Measurements from ENCODE around the gene LPP.

The LPP gene

DNA sequence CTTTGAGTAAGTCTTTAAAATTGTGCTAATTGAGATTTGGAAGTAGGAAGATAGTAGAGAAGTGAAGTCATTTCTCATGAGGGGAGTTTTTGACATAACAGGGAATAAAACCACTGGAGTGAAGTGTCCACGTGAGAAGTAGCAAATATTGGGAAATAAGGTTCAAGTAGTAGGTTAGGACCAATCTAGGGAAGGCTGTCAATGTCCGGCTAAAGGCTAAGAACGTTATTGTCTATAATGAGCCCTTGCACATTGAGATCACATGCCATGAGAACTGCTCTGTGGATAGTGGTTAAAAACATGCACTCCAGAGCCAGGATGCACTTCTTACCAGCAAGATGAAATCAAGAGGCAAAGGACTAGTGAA, 557.9 kb downstream of the LPP start:
- no peaks in the 10 kb centered on the region for H3K27me3 ChIP-seq (replicated peaks)
- H3K4me3 ChIP-seq (ENCODE audit: low read depth, low read length), result no peak overlapping the region
- TF ChIP-seq, protein P1, sequence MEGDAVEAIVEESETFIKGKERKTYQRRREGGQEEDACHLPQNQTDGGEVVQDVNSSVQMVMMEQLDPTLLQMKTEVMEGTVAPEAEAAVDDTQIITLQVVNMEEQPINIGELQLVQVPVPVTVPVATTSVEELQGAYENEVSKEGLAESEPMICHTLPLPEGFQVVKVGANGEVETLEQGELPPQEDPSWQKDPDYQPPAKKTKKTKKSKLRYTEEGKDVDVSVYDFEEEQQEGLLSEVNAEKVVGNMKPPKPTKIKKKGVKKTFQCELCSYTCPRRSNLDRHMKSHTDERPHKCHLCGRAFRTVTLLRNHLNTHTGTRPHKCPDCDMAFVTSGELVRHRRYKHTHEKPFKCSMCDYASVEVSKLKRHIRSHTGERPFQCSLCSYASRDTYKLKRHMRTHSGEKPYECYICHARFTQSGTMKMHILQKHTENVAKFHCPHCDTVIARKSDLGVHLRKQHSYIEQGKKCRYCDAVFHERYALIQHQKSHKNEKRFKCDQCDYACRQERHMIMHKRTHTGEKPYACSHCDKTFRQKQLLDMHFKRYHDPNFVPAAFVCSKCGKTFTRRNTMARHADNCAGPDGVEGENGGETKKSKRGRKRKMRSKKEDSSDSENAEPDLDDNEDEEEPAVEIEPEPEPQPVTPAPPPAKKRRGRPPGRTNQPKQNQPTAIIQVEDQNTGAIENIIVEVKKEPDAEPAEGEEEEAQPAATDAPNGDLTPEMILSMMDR (IDR thresholded peaks at IDR 0.05; ENCODE audit: low read depth, low read length, missing control alignments), result no peak
- in situ Hi-C loops (cut with HindIII; ENCODE audit: low pct_ligation_motif_present, low sequenced_read_pairs), result no loop called here
- H3K27ac ChIP-seq, result peak overlapping the region; percentile 83
- peak; percentile 8 for DNase-seq
- H3K36me3 ChIP-seq (replicated peaks), result no peaks in the 10 kb centered on the region

- no peak overlapping the region for H3K4me3 ChIP-seq (ENCODE audit: low read depth, low read length)
- TF ChIP-seq, protein P1 (IDR thresholded peaks at IDR 0.05; ENCODE audit: low read depth, low read length, missing control alignments), result no peak
- H3K27me3 ChIP-seq (replicated peaks), result no peaks in the 10 kb centered on the region
- peak; percentile 71 for DNase-seq
- H3K27ac ChIP-seq, result peak overlapping the region; percentile 83
- in situ Hi-C loops (cut with HindIII; ENCODE audit: low pct_ligation_motif_present, low sequenced_read_pairs), result no loop called here
- no peaks in the 10 kb centered on the region for H3K36me3 ChIP-seq (replicated peaks)
Observed at GRCh38 chr3:188712248-188712924, 558.4 kb downstream of the LPP start.

DNA sequence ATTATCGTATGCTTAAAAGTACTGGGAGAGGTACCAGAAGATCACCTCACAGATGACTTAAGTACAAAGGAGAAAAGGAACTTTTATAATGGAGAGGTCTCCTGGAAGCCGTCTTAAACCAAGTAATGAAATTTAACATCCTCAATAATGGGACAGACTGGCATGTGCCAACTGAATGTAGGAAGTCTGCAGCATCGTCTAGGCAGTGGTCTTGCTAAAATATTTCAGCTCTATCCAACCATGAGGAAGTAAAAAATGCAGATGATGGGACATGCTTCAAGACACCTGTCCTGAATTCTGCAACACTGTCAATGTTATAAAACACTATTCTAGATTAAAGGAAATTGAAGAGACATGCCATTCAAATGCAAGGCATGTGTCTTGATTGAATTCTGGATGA, 559.0 kb downstream of the LPP start:
- in situ Hi-C loops (cut with HindIII; ENCODE audit: low pct_ligation_motif_present, low sequenced_read_pairs), result no loop called here
- no peak for DNase-seq
- TF ChIP-seq, protein P1 (IDR thresholded peaks at IDR 0.05; ENCODE audit: low read depth, low read length, missing control alignments), result no peak
- Histone ChIP-seq H3K36me3 (replicated peaks) (no peaks in the 10 kb centered on the region), H3K4me3 (ENCODE audit: low read depth, low read length) (no peak overlapping the region), H3K27me3 (replicated peaks) (no peaks in the 10 kb centered on the region), H3K27ac (peak overlapping the region; percentile 25)

DNA sequence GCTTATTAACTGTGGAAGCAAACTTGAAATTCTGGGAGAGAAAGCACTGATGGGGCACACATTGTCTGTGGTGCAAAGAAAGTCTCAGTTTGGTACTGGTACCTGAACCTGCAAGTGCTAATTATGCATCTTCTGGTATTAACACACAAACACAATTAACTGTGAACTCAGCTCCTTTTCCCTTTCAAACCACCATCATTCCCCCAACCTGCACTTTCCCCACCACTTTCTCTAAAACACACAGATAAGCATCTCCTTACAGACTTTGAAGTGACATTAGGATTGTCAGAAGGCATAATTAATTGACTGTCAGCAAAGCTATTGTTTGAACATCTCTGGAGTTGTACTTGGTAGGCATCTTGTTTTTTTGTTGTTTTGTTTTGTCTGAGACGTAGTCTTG, 565.6 kb downstream of the LPP start:
- no peak for DNase-seq
- TF ChIP-seq, protein P1 (IDR thresholded peaks at IDR 0.05; ENCODE audit: low read depth, low read length, missing control alignments), result no peak
- in situ Hi-C loops (cut with HindIII; ENCODE audit: low pct_ligation_motif_present, low sequenced_read_pairs), result no loop called here
- no peaks in the 10 kb centered on the region for H3K27me3 ChIP-seq (replicated peaks)
- no peaks in the 10 kb centered on the region for H3K36me3 ChIP-seq (replicated peaks)
- no peak overlapping the region for H3K27ac ChIP-seq
- H3K4me3 ChIP-seq (ENCODE audit: low read depth, low read length), result no peak overlapping the region

GRCh38 chr3:188720215-188720614, 566.3 kb downstream of the LPP start:
- no peak for DNase-seq
- Histone ChIP-seq H3K27ac (no peak overlapping the region), H3K4me3 (ENCODE audit: low read depth, low read length) (no peak overlapping the region), H3K36me3 (replicated peaks) (no peaks in the 10 kb centered on the region), H3K27me3 (replicated peaks) (no peaks in the 10 kb centered on the region)
- in situ Hi-C loops (cut with HindIII; ENCODE audit: low pct_ligation_motif_present, low sequenced_read_pairs), result no loop called here
- TF ChIP-seq, protein P1 (IDR thresholded peaks at IDR 0.05; ENCODE audit: low read depth, low read length, missing control alignments), result no peak

DNA sequence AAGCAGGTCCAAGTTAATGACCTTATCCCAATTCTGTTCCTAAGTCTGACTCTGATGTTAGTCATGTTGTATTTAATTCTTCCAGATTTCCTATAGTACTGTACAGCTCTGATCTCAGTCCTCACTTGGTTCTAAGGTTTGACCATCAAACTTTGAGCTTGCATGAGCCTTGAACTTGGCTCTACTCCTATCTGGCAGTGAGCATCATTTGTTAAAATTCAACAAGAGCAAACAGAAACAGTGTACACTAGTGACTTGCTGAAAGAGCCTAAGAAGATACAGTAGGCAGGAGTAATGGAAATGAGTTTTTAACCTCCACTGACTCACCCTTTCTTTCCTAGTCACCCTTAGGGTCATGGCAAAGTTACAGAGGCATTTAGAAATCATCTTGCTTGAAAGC, 566.7 kb downstream of the LPP start:
- Histone ChIP-seq H3K36me3 (replicated peaks) (no peaks in the 10 kb centered on the region), H3K4me3 (ENCODE audit: low read depth, low read length) (no peak overlapping the region), H3K27me3 (replicated peaks) (no peaks in the 10 kb centered on the region), H3K27ac (no peak overlapping the region)
- no peak for DNase-seq
- TF ChIP-seq, protein P1 (IDR thresholded peaks at IDR 0.05; ENCODE audit: low read depth, low read length, missing control alignments), result no peak
- in situ Hi-C loops (cut with HindIII; ENCODE audit: low pct_ligation_motif_present, low sequenced_read_pairs), result no loop called here
